ENCODE results near the gene SLC22A23. TPM values are rescaled to one million over a fixed set of nuclear protein-coding genes. Genes with fewer than 3 reads are reported as not detected.
A peak's percentile ranks its signal among the peaks of the same experiment; 100 is the strongest.

SLC22A23 gene
- total RNA-seq, 4 donors from 2014 or later, result 6.6 to 25.0 (median 14.6) TPM

- in situ Hi-C loops (cut with MboI; ENCODE audit: low sequenced_read_pairs in 4 of 4), result no loop called here
- H3K27ac ChIP-seq, result no peak overlapping the region
- intact Hi-C loops (cut with DNase I; ENCODE audit: low total_unique reads), result no loop called here
- no peak for DNase-seq
- H3K4me3 ChIP-seq, result no peak overlapping the region
- H3K36me3 ChIP-seq, result no peaks in the 10 kb centered on the region
- peaks cover 14 to 20% of the 10 kb centered on the region in 2 donors for H3K4me1 ChIP-seq
- H3K27me3 ChIP-seq, result no peaks in the 10 kb centered on the region
- H3K9me3 ChIP-seq, result no peaks in the 10 kb centered on the region
- ATAC-seq, result no peak
- no peak for TF ChIP-seq CTCF (IDR thresholded peaks at IDR 0.05 in 4 of 5, conservative IDR thresholded peaks at IDR 0.05 in 1 of 5)
- no peak for TF ChIP-seq POLR2A (IDR thresholded peaks at IDR 0.05)
Measured at GRCh38 chr6:3314621-3315467, 142.0 kb downstream of the SLC22A23 start.

- intact Hi-C loops (cut with DNase I; ENCODE audit: low total_unique reads), result no loop called here
- DNase-seq, result no peak
- Histone ChIP-seq H3K9me3 (no peaks in the 10 kb centered on the region), H3K4me3 (no peak overlapping the region), H3K4me1 (peaks cover 10 to 19% of the 10 kb centered on the region in 2 donors), H3K27ac (no peak overlapping the region), H3K36me3 (no peaks in the 10 kb centered on the region), H3K27me3 (no peaks in the 10 kb centered on the region)
- no peak for ATAC-seq
- in situ Hi-C loops (cut with MboI; ENCODE audit: low sequenced_read_pairs in 4 of 4), result no loop called here
- no peak for TF ChIP-seq CTCF (IDR thresholded peaks at IDR 0.05 in 4 of 5, conservative IDR thresholded peaks at IDR 0.05 in 1 of 5)
- TF ChIP-seq POLR2A (IDR thresholded peaks at IDR 0.05), result no peak
Measured at GRCh38 chr6:3314176-3314575, 142.7 kb downstream of the SLC22A23 start.

DNA sequence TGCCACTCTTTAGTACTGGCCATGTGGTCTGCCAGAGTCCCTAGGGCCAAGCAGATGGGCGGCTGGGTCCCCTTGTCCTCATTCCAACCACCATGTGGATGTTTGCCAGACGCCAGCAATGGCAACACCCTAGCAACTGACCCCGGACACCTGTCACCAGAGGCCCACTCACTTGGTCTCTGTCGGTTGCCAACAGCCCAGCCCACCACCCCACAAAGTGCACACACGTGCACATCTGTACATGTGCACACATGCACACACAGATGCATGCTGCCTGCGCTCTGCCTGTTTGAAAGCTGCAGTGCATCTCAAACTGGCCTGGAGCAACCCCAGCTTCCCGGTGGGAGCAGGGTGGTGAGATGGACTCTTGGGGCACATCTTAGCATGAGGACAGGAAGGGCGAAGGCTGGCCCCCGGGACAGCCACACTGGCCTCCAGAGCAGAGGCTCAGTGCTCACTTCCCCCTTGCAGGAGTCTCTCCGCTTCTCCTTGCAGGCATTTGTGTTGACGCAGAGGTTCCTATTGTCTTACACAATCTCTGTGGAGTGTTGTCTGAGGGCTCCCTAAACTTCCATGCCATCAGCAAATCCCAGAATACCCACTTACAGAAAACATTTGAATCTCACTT, 144.1 kb downstream of the SLC22A23 start:
- Histone ChIP-seq H3K4me3 (no peak overlapping the region), H3K36me3 (no peaks in the 10 kb centered on the region), H3K4me1 (peaks cover 10 to 14% of the 10 kb centered on the region in 2 donors), H3K27ac (no peak overlapping the region), H3K9me3 (no peaks in the 10 kb centered on the region), H3K27me3 (no peaks in the 10 kb centered on the region)
- TF ChIP-seq CTCF (IDR thresholded peaks at IDR 0.05 in 4 of 5, conservative IDR thresholded peaks at IDR 0.05 in 1 of 5) (no peak), POLR2A (IDR thresholded peaks at IDR 0.05) (no peak)
- in situ Hi-C loops (cut with MboI; ENCODE audit: low sequenced_read_pairs in 4 of 4) (no loop called here), intact Hi-C loops (cut with DNase I; ENCODE audit: low total_unique reads) (no loop called here)
- DNase-seq (no peak), ATAC-seq (peak in 1 of 2 donors; percentile 28)

- H3K36me3 ChIP-seq, result no peaks in the 10 kb centered on the region
- TF ChIP-seq POLR2A (IDR thresholded peaks at IDR 0.05) (no peak), CTCF (IDR thresholded peaks at IDR 0.05 in 4 of 5, conservative IDR thresholded peaks at IDR 0.05 in 1 of 5) (no peak)
- intact Hi-C loops (cut with DNase I; ENCODE audit: low total_unique reads), result no loop called here
Measured at GRCh38 chr6:3311826-3312225, 145.0 kb downstream of the SLC22A23 start.

More at GRCh38 chr6:3311826-3312225, 145.0 kb downstream of the SLC22A23 start:
- ATAC-seq, result no peak
- DNase-seq, result no peak
- H3K9me3 ChIP-seq, result no peaks in the 10 kb centered on the region
- in situ Hi-C loops (cut with MboI; ENCODE audit: low sequenced_read_pairs in 4 of 4), result no loop called here
- H3K27ac ChIP-seq, result no peak overlapping the region
- no peak overlapping the region for H3K4me3 ChIP-seq
- H3K4me1 ChIP-seq, result peaks cover 10 to 14% of the 10 kb centered on the region in 2 donors
- H3K27me3 ChIP-seq, result no peaks in the 10 kb centered on the region

Measured in gastrocnemius medialis (tissue), 4 donors.